Mucosa of stomach (tissue), 1 donor: Measurements from ENCODE around the gene OSBPL10.

Experiments used
- H3K27me3 ChIP-seq: one replicate; pipeline ENCODE4 v1.7.0; 2013; ENCODE audit warnings: mild to moderate bottlenecking, low read length; ENCODE audit not compliant: control insufficient read depth, insufficient read depth
- H3K36me3 ChIP-seq: one replicate; pipeline ENCODE4 v1.7.0; 2013; ENCODE audit warnings: low read length; ENCODE audit not compliant: control insufficient read depth, insufficient read depth
- H3K4me1 ChIP-seq: one replicate; pipeline ENCODE4 v1.7.0; 2013; ENCODE audit warnings: mild to moderate bottlenecking, low read length; ENCODE audit not compliant: control insufficient read depth, insufficient read depth
- H3K4me3 ChIP-seq: one replicate; pipeline ENCODE4 v1.7.0; 2013; ENCODE audit warnings: low read length
- H3K9ac ChIP-seq: one replicate; pipeline ENCODE4 v1.7.0; 2013; ENCODE audit warnings: mild to moderate bottlenecking, low read length, moderate library complexity
- H3K9me3 ChIP-seq: one replicate; pipeline ENCODE4 v1.7.0; 2013; ENCODE audit warnings: mild to moderate bottlenecking, low read length, moderate library complexity; ENCODE audit not compliant: control insufficient read depth
- donor health status: Pancreatic carcinoma.

Gene OSBPL10

DNA sequence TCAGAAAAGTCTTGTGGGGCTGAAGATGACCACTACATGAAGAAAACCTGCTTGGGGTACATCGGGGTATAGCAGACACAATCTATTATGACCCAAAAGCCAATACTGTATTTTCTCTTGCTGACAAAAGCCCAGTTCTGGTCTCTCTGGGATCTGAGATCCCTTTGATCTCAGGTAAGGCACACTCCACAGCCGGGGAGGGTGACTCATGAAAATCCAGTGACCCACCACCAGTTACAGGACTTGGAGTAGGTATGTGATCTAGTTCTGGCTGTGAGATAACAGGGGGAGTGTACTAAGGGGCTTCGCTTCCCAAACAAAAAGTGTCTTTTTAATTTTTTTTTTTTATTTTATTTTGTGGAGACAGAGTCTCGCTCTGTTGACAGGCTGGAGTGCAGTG, 255.1 kb downstream of the OSBPL10 start:
- no peaks in the 10 kb centered on the region for H3K9me3 ChIP-seq
- H3K27me3 ChIP-seq: no peaks in the 10 kb centered on the region
- H3K4me3 ChIP-seq: no peak overlapping the region
- no peak overlapping the region for H3K9ac ChIP-seq
- no peaks in the 10 kb centered on the region for H3K36me3 ChIP-seq
- H3K4me1 ChIP-seq: no peaks in the 10 kb centered on the region

DNA sequence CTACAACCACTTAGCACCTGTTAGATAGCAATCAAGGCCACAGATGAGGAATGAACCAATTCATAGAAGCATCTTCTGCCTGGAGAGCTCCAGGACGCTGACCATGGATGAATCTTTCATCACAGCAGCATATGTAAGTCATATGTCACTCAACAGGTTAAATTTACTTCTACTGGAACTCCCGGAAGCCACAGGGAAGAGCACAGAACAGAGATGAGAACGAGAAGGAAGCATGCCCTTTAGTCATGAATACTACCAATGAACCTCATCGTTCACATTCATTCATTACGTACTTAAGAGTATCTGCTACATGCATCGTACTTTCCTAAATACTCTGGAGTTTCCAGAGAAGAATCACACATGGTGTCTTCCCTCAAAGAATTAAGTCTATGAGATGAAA, 255.5 kb downstream of the OSBPL10 start:
- H3K4me1 ChIP-seq: no peaks in the 10 kb centered on the region

DNA sequence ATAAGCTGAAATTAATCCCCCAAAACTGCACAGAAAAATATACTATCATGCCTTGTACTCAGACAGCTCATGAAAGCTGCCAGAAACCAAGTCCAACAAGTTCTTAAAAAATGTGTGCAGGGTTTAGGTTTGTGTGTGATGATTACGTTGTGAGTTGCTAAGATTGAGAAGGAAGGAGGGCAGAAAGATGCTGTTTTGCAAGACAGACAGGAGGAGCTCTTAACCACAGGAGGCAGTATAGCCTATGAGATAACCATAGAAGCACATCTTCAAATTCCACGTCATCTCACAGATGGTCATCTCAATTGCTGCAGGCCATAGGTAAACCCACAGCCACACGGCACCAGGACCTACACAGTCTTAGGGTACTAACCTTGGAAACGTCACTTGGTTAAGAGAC, 256.4 kb downstream of the OSBPL10 start:
- no peaks in the 10 kb centered on the region for H3K36me3 ChIP-seq
- H3K9ac ChIP-seq: no peak overlapping the region
- H3K4me3 ChIP-seq: no peak overlapping the region
- no peaks in the 10 kb centered on the region for H3K4me1 ChIP-seq
- no peaks in the 10 kb centered on the region for H3K9me3 ChIP-seq
- H3K27me3 ChIP-seq: no peaks in the 10 kb centered on the region

More for the DNA sequence above, 255.5 kb downstream of the OSBPL10 start:
- Histone ChIP-seq H3K27me3 (no peaks in the 10 kb centered on the region), H3K36me3 (no peaks in the 10 kb centered on the region), H3K4me3 (no peak overlapping the region), H3K9me3 (no peaks in the 10 kb centered on the region), H3K9ac (no peak overlapping the region)

DNA sequence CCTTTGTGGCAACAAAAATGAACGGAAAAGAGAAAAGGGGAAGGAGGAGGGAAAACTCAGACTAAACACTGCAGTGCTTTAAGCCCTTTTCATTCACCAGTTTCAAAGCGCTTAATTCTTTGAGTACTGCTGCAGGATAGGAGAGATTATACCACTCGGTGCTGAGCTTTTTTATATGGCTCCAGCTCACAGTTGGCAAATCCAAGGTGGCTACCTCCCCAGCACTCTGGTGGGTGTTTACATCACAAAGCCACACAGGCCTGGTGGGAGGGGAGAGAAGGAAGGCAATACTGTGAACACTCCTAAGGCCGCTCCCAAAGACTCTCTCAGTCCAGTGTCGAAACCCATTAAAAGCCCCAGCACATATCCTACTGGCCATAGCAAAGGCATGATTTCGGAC, 256.9 kb downstream of the OSBPL10 start:
- Histone ChIP-seq H3K36me3 (no peaks in the 10 kb centered on the region), H3K4me1 (no peaks in the 10 kb centered on the region), H3K9me3 (no peaks in the 10 kb centered on the region), H3K27me3 (no peaks in the 10 kb centered on the region), H3K9ac (no peak overlapping the region), H3K4me3 (no peak overlapping the region)

DNA sequence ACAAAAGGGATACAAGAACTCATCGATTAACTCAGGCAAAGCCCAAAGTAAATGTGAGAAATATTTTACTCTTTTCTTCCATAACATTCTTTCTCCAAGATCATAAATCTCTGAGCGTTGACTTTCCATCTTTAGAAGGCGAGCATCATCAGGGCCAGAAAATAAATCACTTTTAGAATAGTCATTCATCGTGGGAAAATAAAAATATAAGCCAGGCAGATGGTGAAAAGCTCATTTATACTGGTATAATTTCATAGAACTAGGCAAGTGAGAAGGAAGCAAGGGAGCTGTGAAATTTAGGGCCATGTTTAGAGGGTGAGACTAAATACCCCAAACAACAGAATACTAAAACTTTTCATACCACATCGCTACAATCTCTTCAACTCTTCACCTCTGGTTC, 257.4 kb downstream of the OSBPL10 start:
- Histone ChIP-seq H3K4me3 (no peak overlapping the region), H3K27me3 (no peaks in the 10 kb centered on the region), H3K9ac (no peak overlapping the region), H3K36me3 (no peaks in the 10 kb centered on the region), H3K9me3 (no peaks in the 10 kb centered on the region), H3K4me1 (no peaks in the 10 kb centered on the region)

DNA sequence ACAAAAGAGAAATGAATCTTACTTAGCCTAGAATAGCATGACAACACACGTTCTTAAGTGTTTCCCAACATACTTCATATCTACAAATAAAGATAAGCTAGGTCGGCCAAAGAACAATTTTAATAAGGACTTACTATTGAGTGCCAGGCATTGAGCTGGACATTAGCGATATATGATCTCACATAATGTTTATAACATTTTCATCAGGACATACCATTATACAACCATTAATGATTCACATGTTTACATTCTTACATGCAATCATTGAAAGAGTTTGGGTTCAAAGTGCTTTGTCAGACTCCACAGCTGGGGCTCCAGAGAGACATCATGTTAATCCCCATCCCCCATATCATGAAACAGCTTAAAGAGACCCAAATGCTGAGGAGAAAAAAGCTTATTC, 259.4 kb downstream of the OSBPL10 start:
- Histone ChIP-seq H3K27me3 (no peaks in the 10 kb centered on the region), H3K9me3 (no peaks in the 10 kb centered on the region)

DNA sequence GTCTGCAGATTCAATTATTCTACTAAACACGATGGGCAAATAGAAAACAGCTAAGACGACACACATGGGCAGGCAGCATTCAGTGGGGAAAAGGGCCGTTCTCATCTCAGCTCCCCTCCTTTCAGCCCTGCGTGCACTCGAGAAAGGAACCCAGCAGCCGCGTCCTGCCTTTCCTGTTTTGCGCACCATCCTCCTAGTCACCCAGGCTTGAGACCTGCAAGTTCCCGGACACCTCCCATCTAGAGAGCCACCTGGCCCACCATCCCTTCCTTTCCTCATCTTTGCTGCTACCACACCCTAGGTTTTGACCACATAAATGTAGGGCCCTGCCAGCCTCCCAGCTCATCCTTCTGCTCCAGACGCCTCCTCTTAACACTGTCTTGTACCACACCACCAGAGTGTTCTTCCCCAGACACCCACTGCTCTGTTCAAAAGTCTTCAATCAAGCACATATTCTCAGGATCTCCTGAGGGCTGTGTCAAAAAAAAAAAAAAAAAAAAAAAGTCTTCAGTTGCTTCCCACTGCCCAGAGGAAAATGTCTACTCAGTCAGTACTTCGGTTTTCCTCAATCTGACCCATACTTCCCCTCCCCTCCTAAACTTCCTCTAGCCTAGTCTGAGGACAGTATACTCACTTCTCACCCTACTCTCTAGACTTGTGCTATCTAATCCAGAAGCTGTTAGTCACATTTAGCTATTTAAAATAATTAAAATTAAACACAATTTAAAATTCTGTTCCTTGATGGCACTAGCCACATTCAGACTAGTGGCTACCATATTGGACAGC, 266.4 kb downstream of the OSBPL10 start:
- Histone ChIP-seq H3K36me3 (no peaks in the 10 kb centered on the region), H3K4me1 (no peaks in the 10 kb centered on the region), H3K4me3 (no peak overlapping the region), H3K9ac (no peak overlapping the region), H3K9me3 (no peaks in the 10 kb centered on the region), H3K27me3 (no peaks in the 10 kb centered on the region)

More for the DNA sequence above, 259.4 kb downstream of the OSBPL10 start:
- Histone ChIP-seq H3K4me1 (no peaks in the 10 kb centered on the region), H3K36me3 (no peaks in the 10 kb centered on the region), H3K9ac (no peak overlapping the region), H3K4me3 (no peak overlapping the region)

DNA sequence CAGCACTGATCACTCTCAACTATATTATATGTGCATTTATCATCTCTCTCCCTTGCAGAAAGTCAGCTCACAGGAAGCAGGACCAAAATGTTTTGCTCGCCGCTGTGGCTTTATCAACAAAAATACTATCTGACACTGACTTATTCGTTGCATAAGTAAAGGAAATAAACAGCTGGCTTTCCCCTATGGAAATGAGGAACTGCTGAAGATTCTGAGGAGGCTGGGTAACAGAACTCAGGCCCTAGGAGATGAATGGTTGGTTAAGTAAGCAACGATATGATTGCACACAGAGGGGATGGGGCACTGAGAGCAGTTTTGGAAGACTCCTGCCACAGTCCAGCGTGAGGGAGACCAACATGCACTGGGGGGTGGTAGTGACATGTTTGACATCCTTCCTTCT, 267.2 kb downstream of the OSBPL10 start:
- Histone ChIP-seq H3K9ac (no peak overlapping the region), H3K27me3 (no peaks in the 10 kb centered on the region), H3K9me3 (no peaks in the 10 kb centered on the region), H3K4me1 (no peaks in the 10 kb centered on the region), H3K4me3 (no peak overlapping the region), H3K36me3 (no peaks in the 10 kb centered on the region)

DNA sequence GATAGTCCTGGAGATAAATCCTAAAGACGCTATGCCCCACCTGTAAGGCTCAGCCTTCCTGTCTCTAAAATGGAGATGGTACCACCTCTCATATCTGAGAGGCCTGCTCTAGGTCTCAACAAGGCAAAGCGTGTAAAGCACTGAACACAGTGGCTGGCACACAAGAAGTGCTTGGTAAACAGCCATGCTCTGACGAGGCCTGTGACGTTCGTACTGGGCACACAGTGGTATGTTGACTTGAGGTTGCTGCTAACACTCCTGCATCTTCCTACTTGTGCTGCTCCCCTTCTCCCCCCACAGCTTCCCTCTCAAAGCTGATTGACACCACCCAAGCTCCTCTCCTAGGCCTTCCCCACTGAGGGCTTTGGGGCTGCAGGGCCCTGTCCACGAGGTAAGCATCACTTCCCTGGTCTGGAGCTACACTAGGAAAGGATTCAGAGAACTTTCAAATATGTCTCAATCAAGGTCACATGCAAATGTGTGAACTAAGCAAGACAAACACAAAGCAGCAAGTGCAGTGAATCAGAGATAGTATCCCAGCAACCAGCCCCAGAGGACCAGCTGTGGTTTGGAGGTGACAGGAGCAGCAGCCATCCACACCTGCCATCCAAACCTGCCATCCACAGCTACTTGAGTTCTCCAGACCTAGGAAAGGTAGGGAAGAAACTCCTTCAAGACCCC, 270.8 kb downstream of the OSBPL10 start:
- H3K4me3 ChIP-seq: no peak overlapping the region
- peaks cover 3% of the 10 kb centered on the region for H3K4me1 ChIP-seq
- H3K27me3 ChIP-seq: no peaks in the 10 kb centered on the region
- no peaks in the 10 kb centered on the region for H3K9me3 ChIP-seq
- no peak overlapping the region for H3K9ac ChIP-seq
- no peaks in the 10 kb centered on the region for H3K36me3 ChIP-seq

DNA sequence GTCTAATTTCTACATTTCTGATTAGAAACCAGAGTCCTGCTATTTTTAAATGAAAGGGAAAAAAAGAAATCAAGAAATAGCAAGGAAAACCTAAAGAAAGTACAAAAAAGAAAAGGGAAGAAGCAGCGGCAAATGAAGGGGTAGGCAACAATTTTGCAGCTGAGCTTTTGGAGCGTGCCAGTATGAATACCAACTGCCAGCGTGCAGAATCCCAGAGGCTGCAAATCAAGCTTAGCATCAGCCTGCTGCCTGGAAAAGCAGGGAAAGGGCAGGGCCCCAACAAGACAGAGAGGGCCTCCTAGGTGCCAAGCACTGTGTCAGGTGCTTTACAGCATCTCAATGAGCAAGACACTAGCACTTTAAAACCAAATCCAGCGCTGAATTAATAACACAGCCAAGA, 271.5 kb downstream of the OSBPL10 start:
- peaks cover 11% of the 10 kb centered on the region for H3K4me1 ChIP-seq
- no peak overlapping the region for H3K4me3 ChIP-seq
- H3K9ac ChIP-seq: no peak overlapping the region
- H3K27me3 ChIP-seq: no peaks in the 10 kb centered on the region
- no peaks in the 10 kb centered on the region for H3K9me3 ChIP-seq
- no peaks in the 10 kb centered on the region for H3K36me3 ChIP-seq

DNA sequence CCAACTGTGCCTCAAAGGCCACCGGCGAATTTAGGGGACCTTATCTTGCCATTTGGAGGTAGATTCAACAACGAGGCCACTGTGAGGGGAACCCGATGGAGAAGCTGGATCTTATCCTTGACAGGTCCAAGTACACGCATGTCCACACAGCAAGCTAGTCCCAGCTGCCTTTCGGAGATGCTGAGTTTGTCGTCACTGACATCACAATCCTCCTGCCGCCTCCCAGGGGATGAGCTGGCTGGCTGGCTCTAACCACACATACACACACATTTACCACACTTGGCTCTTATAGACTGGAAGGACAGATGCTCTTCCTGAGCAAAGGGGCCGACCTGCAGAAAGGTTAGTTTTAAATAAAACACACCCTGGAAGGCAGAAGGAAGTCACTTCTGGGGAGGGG, 272.1 kb downstream of the OSBPL10 start:
- H3K36me3 ChIP-seq: no peaks in the 10 kb centered on the region
- H3K9ac ChIP-seq: no peak overlapping the region
- H3K9me3 ChIP-seq: no peaks in the 10 kb centered on the region
- no peak overlapping the region for H3K4me3 ChIP-seq
- no peaks in the 10 kb centered on the region for H3K27me3 ChIP-seq
- peaks cover 16% of the 10 kb centered on the region for H3K4me1 ChIP-seq

DNA sequence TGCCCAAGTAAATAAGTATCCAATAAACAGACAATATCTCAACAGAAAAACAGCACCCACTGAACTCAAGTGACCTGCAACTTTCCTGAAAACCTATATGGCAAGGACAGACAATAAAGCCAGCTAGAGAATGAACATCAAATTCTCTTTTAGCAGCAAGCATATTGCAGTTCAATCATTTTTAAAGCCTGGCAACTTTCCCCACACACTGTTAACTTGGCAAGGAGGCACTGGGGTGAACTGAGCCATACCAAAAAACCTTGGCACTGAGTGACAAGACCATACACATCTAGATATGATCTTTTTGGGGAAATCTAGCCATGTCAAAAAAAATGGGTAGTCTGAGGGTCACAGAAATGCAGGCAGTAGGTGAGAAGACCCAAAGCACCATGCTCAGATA, 273.8 kb downstream of the OSBPL10 start:
- peaks cover 19% of the 10 kb centered on the region for H3K4me1 ChIP-seq
- H3K36me3 ChIP-seq: no peaks in the 10 kb centered on the region
- no peak overlapping the region for H3K9ac ChIP-seq
- no peak overlapping the region for H3K4me3 ChIP-seq
- H3K27me3 ChIP-seq: no peaks in the 10 kb centered on the region
- no peaks in the 10 kb centered on the region for H3K9me3 ChIP-seq
